Neural cell (in vitro differentiated cells): ENCODE measurements around the gene ATP5PF. TPM values are rescaled to one million over a fixed set of nuclear protein-coding genes. Genes with fewer than 3 reads are reported as not detected.

ENCODE experiments used
- H2AFZ ChIP-seq: fragments of 200-600, 300-800 bp; sonication (generic), shearing (Covaris generic); 2 replicates; pipeline ENCODE4 v1.6.0; 2014; ENCODE audit warnings: low read depth, mild to moderate bottlenecking, antibody characterized with exemption, low read length, moderate library complexity
- H3F3A ChIP-seq: fragments of 200-600 bp; shearing (Covaris generic); 2 replicates; pipeline ENCODE4 v1.6.1; 2016; ENCODE audit warnings: mild to moderate bottlenecking, moderate library complexity, mixed read lengths, antibody characterized with exemption, low read length; ENCODE audit not compliant: insufficient read depth, poor library complexity, severe bottlenecking
- H3K27ac ChIP-seq: fragments of 200-600, 300-800 bp; sonication (generic), shearing (Covaris generic); 2 replicates; pipeline ENCODE4 v1.5.1; 2014; ENCODE audit warnings: mild to moderate bottlenecking, low read length, moderate library complexity
- H3K27me3 ChIP-seq: fragments of 300-800, 200-600 bp; sonication (generic), shearing (Covaris generic); 2 replicates; pipeline ENCODE4 v1.6.0; 2014; ENCODE audit warnings: mild to moderate bottlenecking, low read depth, low read length, moderate library complexity; ENCODE audit not compliant: insufficient read depth
- H3K36me3 ChIP-seq: fragments of 300-800, 200-600 bp; sonication (generic), shearing (Covaris generic); 2 replicates; pipeline ENCODE4 v1.5.1; 2014; ENCODE audit warnings: mild to moderate bottlenecking, antibody characterized with exemption, low read length, moderate library complexity; ENCODE audit not compliant: insufficient read depth
- H3K4me2 ChIP-seq: fragments of 300-800, 200-600 bp; sonication (generic), shearing (Covaris generic); 2 replicates; pipeline ENCODE4 v1.6.0; 2014; ENCODE audit warnings: mild to moderate bottlenecking, low read length
- H3K4me3 ChIP-seq: fragments of 300-800, 200-600 bp; sonication (generic), shearing (Covaris generic); 2 replicates; pipeline ENCODE4 v1.5.1; 2014; ENCODE audit warnings: mild to moderate bottlenecking, low read length, moderate library complexity
- H3K79me2 ChIP-seq: fragments of 200-600 bp; shearing (Covaris generic); replicated peaks from 2 replicates; pipeline ENCODE4 v1.6.0; 2014; ENCODE audit warnings: mild to moderate bottlenecking, low read length, moderate library complexity; ENCODE audit not compliant: insufficient read depth
- H3K9ac ChIP-seq: fragments of 300-800, 200-600 bp; sonication (generic), shearing (Covaris generic); 2 replicates; pipeline ENCODE4 v1.6.1; 2016; ENCODE audit warnings: mild to moderate bottlenecking, low read length, mixed read lengths
- H3K9me2 ChIP-seq: fragments of 200-600 bp; shearing (Covaris generic); 2 replicates; pipeline ENCODE4 v1.6.1; 2016; ENCODE audit warnings: mild to moderate bottlenecking, low read length, mixed read lengths; ENCODE audit not compliant: insufficient read depth
- H3K9me3 ChIP-seq: fragments of 200-600, 300-800 bp; sonication (generic), shearing (Covaris generic); 2 replicates; pipeline ENCODE4 v1.6.1; 2016; ENCODE audit warnings: mild to moderate bottlenecking, mixed run types, low read length, moderate library complexity, mixed read lengths
- H4K20me1 ChIP-seq: fragments of 200-600 bp; shearing (Covaris generic); 2 replicates; pipeline ENCODE4 v1.6.1; 2016; ENCODE audit warnings: mild to moderate bottlenecking, mixed run types; ENCODE audit not compliant: insufficient read depth
- CTCF ChIP-seq: fragments of 450-650 bp; IDR thresholded peaks from 2 replicates; pipeline ENCODE4 v1.5.1; 2014; ENCODE audit warnings: antibody characterized with exemption, mild to moderate bottlenecking, moderate library complexity; ENCODE audit not compliant: poor library complexity, severe bottlenecking
- EP300 ChIP-seq: fragments of 450-650 bp; conservative IDR thresholded peaks from 2 replicates; pipeline ENCODE4 v1.6.1; 2014; ENCODE audit warnings: antibody characterized with exemption, mild to moderate bottlenecking, moderate library complexity; ENCODE audit not compliant: poor library complexity, severe bottlenecking
- EZH2 ChIP-seq: fragments of 200-600, 300-800 bp; shearing (Covaris generic), sonication (generic); IDR thresholded peaks from 2 replicates; pipeline ENCODE4 v1.6.1; 2014; ENCODE audit warnings: antibody characterized with exemption, low read length, borderline replicate concordance, mild to moderate bottlenecking; ENCODE audit not compliant: insufficient read depth, poor library complexity, severe bottlenecking
- MXI1 ChIP-seq: fragments of 450-650 bp; conservative IDR thresholded peaks from 2 replicates; pipeline ENCODE4 v1.6.1; 2014; ENCODE audit warnings: antibody characterized with exemption, mild to moderate bottlenecking; ENCODE audit not compliant: poor library complexity, severe bottlenecking
- POLR2AphosphoS5 ChIP-seq: IDR thresholded peaks from 2 replicates; pipeline ENCODE4 v1.6.1; 2012
- RAD21 ChIP-seq: fragments of 450-650 bp; conservative IDR thresholded peaks from 2 replicates; pipeline ENCODE4 v1.6.1; 2014; ENCODE audit warnings: antibody characterized with exemption, mild to moderate bottlenecking, moderate library complexity
- REST ChIP-seq: IDR thresholded peaks from 2 replicates; pipeline ENCODE4 v1.6.1; 2012; ENCODE audit warnings: borderline replicate concordance
- SMC3 ChIP-seq: fragments of 450-650 bp; conservative IDR thresholded peaks from 2 replicates; pipeline ENCODE4 v1.6.1; 2014; ENCODE audit warnings: antibody characterized with exemption, mild to moderate bottlenecking, moderate library complexity; ENCODE audit not compliant: poor library complexity
- TAF1 ChIP-seq: IDR thresholded peaks from 2 replicates; pipeline ENCODE4 v1.6.1; 2012; ENCODE audit warnings: low read depth
- polyA plus RNA-seq: library from polyadenylated mRNA; depleted of rRNA; stranded (reverse); fragments of >200 nt; gene quantifications from 2 replicates; pipeline ENCODE4 v1.2.3, GENCODE V29; 2014

ATP5PF gene
- polyA plus RNA-seq, 1 donor from 2014 or later, result 274 TPM

GRCh38 chr21:25776440-25776839, 41.7 kb upstream of the ATP5PF start:
- H3F3A ChIP-seq, result no peaks in the 10 kb centered on the region
- H4K20me1 ChIP-seq, result no peaks in the 10 kb centered on the region
- no peaks in the 10 kb centered on the region for H3K9me2 ChIP-seq
- no peak overlapping the region for H3K4me2 ChIP-seq
- no peak overlapping the region for H2AFZ ChIP-seq
- no peaks in the 10 kb centered on the region for H3K27me3 ChIP-seq
- H3K79me2 ChIP-seq, result no peaks in the 10 kb centered on the region
- no peak for TF ChIP-seq EP300
- no peak for TF ChIP-seq EZH2
- TF ChIP-seq MXI1, result no peak
- TF ChIP-seq CTCF, result no peak
- no peak for TF ChIP-seq TAF1
- no peak for TF ChIP-seq POLR2AphosphoS5
- TF ChIP-seq REST, result no peak
- no peak for TF ChIP-seq SMC3
- TF ChIP-seq RAD21, result no peak
- H3K4me3 ChIP-seq, result no peak overlapping the region
- no peaks in the 10 kb centered on the region for H3K9me3 ChIP-seq
- H3K9ac ChIP-seq, result no peak overlapping the region
- no peak overlapping the region for H3K27ac ChIP-seq
- H3K36me3 ChIP-seq, result no peaks in the 10 kb centered on the region

GRCh38 chr21:25772686-25773085, 38.0 kb upstream of the ATP5PF start:
- Histone ChIP-seq H3K27me3 (no peaks in the 10 kb centered on the region), H3K9ac (no peak overlapping the region), H3F3A (no peaks in the 10 kb centered on the region), H3K36me3 (no peaks in the 10 kb centered on the region), H3K4me3 (no peak overlapping the region), H3K9me3 (no peaks in the 10 kb centered on the region), H3K4me2 (no peak overlapping the region), H3K9me2 (no peaks in the 10 kb centered on the region), H2AFZ (no peak overlapping the region), H3K79me2 (no peaks in the 10 kb centered on the region), H3K27ac (no peak overlapping the region), H4K20me1 (no peaks in the 10 kb centered on the region)
- no peak for TF ChIP-seq CTCF
- no peak for TF ChIP-seq POLR2AphosphoS5
- TF ChIP-seq MXI1, result no peak
- TF ChIP-seq REST, result no peak
- no peak for TF ChIP-seq EP300
- no peak for TF ChIP-seq SMC3
- no peak for TF ChIP-seq RAD21
- no peak for TF ChIP-seq TAF1
- no peak for TF ChIP-seq EZH2
